ENCODE measurements around the gene CATSPERB.
"Not testable (repeated sequence)": the region's sequence is repeated elsewhere in the genome, so short reads cannot be mapped to it uniquely, and the experiment has no call there.

The CATSPERB gene

DNA sequence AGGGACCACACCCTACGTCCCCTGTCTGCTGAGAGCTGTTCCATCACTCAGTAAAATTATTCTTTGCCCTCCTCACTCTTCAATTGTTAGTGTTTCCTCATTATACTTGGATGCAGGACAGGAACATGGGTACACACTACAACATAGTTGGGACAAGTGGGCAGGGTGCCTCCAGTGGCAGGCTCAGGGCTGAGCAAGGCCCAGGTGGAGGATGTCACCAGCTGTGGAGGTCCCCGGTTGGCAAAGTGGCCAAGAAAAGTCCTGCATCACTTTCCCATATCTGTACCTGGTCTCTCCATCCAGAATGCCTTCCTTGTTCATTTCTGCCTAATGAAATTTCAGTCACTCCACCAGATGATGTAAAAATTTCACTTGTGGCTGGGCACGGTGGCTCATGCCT is 149.1 kb downstream of the CATSPERB start:
- Histone ChIP-seq H2AFZ (ENCODE audit: low read length, unreplicated experiment) (no peak overlapping the region), H3K4me3 (ENCODE audit: low read depth, low read length) (no peak overlapping the region), H3K27me3 (ENCODE audit: insufficient read depth, low read length) (peaks cover 22% of the 10 kb centered on the region)

DNA sequence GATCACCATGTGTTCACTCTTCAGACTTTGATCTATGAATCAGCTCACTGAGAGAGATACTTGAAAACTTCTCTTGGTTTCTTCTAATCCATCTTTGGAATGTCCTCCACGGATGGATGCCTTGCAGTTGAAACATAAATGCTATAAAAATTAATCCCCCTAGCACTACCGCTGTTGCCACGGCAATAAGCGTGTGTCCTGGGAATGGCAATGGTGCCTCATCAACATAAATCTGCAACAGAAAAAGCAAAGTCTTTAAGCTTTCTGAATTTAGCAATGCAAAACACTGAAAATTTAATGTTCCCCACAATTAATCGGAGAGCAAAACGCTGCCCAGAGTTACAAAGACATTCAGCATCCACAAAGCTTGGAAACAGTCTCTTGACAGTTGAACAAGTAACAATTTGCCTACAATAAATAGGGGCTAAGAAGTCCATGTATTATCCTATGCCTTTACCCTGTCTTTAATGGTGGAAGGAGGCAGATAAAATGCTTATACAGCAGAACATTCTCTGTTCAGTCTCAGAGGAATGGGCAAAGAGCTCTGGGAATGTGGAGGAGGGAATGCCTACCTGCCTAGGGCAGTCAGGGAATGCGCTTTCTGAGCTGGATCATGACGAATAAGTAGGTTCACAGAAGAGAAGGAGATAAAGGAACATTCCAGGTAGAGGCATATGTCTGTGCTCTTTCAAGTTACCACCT is 150.9 kb downstream of the CATSPERB start:
- no peaks in the 10 kb centered on the region for H3K79me2 ChIP-seq (ENCODE audit: control insufficient read depth, insufficient read depth, low read length, unreplicated experiment)

More for the DNA sequence above, 149.1 kb downstream of the CATSPERB start:
- no peaks in the 10 kb centered on the region for H3K36me3 ChIP-seq (ENCODE audit: insufficient read depth, low read length)
- H3K27ac ChIP-seq (ENCODE audit: low read depth, low read length), result no peak overlapping the region
- no peaks in the 10 kb centered on the region for H3K79me2 ChIP-seq (ENCODE audit: control insufficient read depth, insufficient read depth, low read length, unreplicated experiment)
- no peaks in the 10 kb centered on the region for H3K4me1 ChIP-seq (ENCODE audit: control insufficient read depth, insufficient read depth, low read length, unreplicated experiment)

DNA sequence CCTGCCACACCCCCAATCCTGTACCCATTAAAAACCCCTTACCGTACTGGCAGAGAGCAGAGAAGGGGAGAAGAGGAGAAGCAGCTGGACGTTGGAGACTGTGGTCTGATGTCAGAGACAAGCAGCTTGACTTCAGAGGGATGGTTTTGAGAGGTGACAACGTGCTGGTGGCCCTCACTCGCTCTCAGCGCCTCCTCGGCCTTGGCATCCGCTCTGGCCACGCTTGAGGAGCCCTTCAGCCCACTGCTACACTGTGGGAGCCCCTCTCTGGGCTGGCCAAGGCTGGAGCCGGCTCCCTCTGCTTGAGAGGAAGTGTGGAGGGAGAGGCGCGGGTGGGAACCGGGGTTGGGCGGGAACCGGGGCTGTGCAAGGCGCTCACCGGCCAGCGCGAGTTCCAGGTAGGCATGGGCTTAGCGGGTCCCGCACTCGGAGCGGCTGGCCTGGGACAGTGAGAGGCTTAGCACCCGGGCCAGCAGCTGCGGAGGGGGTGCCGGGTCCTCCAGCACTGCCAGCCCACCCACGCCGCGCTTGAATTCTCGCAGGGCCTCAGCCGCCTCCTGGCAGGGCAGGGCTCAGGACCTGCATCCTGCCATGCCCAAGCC is 154.2 kb downstream of the CATSPERB start:
- Histone ChIP-seq H3K4me1 (ENCODE audit: control insufficient read depth, insufficient read depth, low read length, unreplicated experiment) (no peaks in the 10 kb centered on the region), H3K36me3 (ENCODE audit: insufficient read depth, low read length) (no peaks in the 10 kb centered on the region), H3K27me3 (ENCODE audit: insufficient read depth, low read length) (peaks cover 22% of the 10 kb centered on the region), H2AFZ (ENCODE audit: low read length, unreplicated experiment) (no peak overlapping the region), H3K4me3 (ENCODE audit: low read depth, low read length) (no peak overlapping the region), H3K79me2 (ENCODE audit: control insufficient read depth, insufficient read depth, low read length, unreplicated experiment) (no peaks in the 10 kb centered on the region), H3K27ac (ENCODE audit: low read depth, low read length) (no peak overlapping the region)

More for the DNA sequence above, 150.9 kb downstream of the CATSPERB start:
- Histone ChIP-seq H3K4me3 (ENCODE audit: low read depth, low read length) (no peak overlapping the region), H2AFZ (ENCODE audit: low read length, unreplicated experiment) (no peak overlapping the region), H3K27ac (ENCODE audit: low read depth, low read length) (no peak overlapping the region), H3K4me1 (ENCODE audit: control insufficient read depth, insufficient read depth, low read length, unreplicated experiment) (no peaks in the 10 kb centered on the region), H3K27me3 (ENCODE audit: insufficient read depth, low read length) (peaks cover 22% of the 10 kb centered on the region), H3K36me3 (ENCODE audit: insufficient read depth, low read length) (no peaks in the 10 kb centered on the region)

DNA sequence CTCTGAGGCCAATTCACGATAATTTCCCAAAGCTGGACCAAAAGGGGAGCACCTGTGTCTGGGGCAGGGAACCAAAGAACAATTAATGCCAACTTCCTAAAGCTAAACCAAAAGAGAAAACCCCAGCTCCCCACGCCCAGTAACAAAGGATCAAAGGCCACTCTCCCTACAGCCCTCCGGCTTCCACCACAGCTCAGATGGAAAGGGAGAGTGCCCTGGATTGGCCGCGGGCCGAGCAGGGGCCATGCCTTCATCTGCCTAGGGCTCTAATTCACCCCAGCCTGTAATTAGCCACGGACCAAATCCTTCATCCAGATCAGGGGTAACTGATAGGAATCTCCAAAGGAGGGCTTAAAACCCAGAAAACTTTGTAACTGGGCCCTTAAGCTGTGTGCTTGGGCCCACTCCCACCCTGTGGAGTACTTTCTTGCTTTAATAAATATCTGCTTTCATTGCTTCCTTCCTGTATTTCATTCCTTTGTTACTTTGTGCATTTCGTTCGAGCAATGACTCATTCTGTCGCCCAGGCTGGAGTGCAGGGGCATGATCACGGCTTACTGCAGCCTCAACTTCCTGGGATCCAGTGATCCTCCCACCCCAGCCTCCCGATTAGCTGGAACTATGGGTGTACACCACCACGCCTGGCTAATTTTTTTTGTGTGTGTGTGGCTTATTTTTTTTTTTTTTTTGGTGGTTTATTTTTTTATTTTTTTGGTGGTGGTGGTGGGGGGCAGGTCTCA is 156.2 kb downstream of the CATSPERB start:
- no peak overlapping the region for H3K4me3 ChIP-seq (ENCODE audit: low read depth, low read length)
- H3K27me3 ChIP-seq (ENCODE audit: insufficient read depth, low read length), result peaks cover 7% of the 10 kb centered on the region
- H3K27ac ChIP-seq (ENCODE audit: low read depth, low read length), result no peak overlapping the region
- no peaks in the 10 kb centered on the region for H3K4me1 ChIP-seq (ENCODE audit: control insufficient read depth, insufficient read depth, low read length, unreplicated experiment)
- no peaks in the 10 kb centered on the region for H3K79me2 ChIP-seq (ENCODE audit: control insufficient read depth, insufficient read depth, low read length, unreplicated experiment)
- H3K36me3 ChIP-seq (ENCODE audit: insufficient read depth, low read length), result no peaks in the 10 kb centered on the region
- H2AFZ ChIP-seq (ENCODE audit: low read length, unreplicated experiment), result no peak overlapping the region

DNA sequence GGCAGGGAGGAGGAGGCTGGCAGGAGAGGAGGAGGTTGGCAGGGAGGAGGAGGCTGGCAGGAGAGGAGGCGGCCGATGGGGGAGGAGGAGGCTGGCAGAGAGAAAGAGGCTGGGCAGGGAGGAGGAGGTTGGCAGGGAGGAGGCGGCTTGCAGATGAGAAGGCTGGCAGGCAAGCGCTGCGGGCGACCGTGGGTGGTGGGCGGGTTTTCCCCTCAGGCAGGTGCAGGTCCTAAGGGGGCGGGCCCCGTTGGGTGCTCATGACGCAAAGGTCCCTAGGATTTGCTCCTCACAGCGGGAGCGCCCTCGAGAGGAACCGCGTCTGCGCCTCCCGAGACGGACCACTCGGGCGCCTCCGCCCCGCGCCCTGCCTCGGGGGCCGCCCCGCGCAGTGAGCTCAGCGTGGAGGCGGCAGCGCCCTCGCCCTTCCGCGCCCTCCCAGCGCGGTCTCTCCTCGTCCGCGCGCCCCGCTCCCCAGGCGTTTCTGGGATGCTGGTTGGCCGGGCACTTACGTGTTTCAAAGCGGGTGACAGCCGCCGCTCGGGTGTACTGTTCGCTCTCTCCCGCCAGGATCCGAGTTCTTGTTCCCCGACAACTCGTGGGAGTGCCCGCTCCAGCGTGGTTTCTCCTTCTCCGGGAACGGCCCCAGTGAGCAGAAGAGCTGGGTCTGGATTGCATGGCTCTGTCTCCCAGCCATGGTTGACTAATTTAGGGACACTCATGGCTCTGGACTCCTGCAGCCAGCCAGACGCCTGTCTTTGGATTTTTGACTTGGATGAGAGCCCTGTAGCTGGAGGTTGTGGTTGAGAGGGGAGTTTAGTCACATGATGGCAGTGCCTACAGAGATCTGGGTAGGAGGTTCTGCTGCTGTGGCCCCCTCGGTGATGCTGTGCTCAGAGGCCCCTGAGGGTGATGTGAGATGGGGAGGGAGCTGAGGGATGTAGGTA is 157.7 kb downstream of the CATSPERB start:
- Histone ChIP-seq H3K4me1 (ENCODE audit: control insufficient read depth, insufficient read depth, low read length, unreplicated experiment) (no peaks in the 10 kb centered on the region), H3K27me3 (ENCODE audit: insufficient read depth, low read length) (peaks cover 4% of the 10 kb centered on the region), H2AFZ (ENCODE audit: low read length, unreplicated experiment) (peak overlapping the region; percentile 51), H3K36me3 (ENCODE audit: insufficient read depth, low read length) (no peaks in the 10 kb centered on the region), H3K27ac (ENCODE audit: low read depth, low read length) (no peak overlapping the region), H3K79me2 (ENCODE audit: control insufficient read depth, insufficient read depth, low read length, unreplicated experiment) (no peaks in the 10 kb centered on the region), H3K4me3 (ENCODE audit: low read depth, low read length) (peak overlapping the region; percentile 69)

DNA sequence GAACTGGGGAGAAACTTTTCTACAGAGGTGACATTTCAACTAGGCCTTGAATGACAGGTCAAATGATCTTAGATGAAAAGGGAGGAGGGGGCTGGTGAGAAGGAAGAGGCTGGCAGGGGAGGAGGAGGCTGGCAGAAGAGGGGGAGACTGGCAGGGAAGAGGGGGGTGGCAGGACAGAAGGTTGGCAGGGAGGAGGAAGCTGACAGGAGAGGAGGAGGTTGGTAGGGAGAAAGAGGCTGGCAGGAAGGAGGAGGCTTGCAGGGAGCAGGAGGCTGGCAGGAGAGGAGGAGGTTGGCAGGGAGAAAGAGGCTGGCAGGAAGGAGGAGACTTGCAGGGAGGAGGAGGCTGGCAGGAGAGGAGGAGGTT is 158.4 kb downstream of the CATSPERB start:
- no peaks in the 10 kb centered on the region for H3K4me1 ChIP-seq (ENCODE audit: control insufficient read depth, insufficient read depth, low read length, unreplicated experiment)
- no peaks in the 10 kb centered on the region for H3K36me3 ChIP-seq (ENCODE audit: insufficient read depth, low read length)
- no peaks in the 10 kb centered on the region for H3K79me2 ChIP-seq (ENCODE audit: control insufficient read depth, insufficient read depth, low read length, unreplicated experiment)
- H3K27me3 ChIP-seq (ENCODE audit: insufficient read depth, low read length), result peaks cover 9% of the 10 kb centered on the region
- peak overlapping the region; percentile 51 for H2AFZ ChIP-seq (ENCODE audit: low read length, unreplicated experiment)
- H3K4me3 ChIP-seq (ENCODE audit: low read depth, low read length), result peak overlapping the region; percentile 69
- H3K27ac ChIP-seq (ENCODE audit: low read depth, low read length), result no peak overlapping the region

DNA sequence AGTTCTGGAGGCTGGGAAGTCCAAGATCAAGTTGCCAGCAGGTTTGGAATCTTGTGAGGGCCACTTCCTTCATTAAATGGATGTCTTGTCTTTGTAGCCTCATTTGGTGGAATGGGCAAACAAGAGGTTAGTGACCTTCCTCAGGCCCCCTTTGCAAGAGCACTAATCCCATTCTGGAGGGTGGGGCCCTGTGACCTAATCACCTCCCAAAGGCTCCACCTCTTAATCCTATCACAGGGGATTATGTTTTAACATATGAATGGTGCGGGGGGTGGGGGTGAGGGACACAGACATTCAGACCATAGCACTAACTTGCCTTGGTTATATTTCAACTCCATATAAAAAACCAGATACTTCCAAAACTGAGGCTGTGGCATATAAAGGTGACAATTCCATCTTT is 161.9 kb downstream of the CATSPERB start:
- Histone ChIP-seq H3K4me3 (ENCODE audit: low read depth, low read length) (no peak overlapping the region), H3K4me1 (ENCODE audit: control insufficient read depth, insufficient read depth, low read length, unreplicated experiment) (no peaks in the 10 kb centered on the region), H3K27me3 (ENCODE audit: insufficient read depth, low read length) (peaks cover 13% of the 10 kb centered on the region), H3K79me2 (ENCODE audit: control insufficient read depth, insufficient read depth, low read length, unreplicated experiment) (no peaks in the 10 kb centered on the region), H3K27ac (ENCODE audit: low read depth, low read length) (no peak overlapping the region), H2AFZ (ENCODE audit: low read length, unreplicated experiment) (no peak overlapping the region), H3K36me3 (ENCODE audit: insufficient read depth, low read length) (no peaks in the 10 kb centered on the region)

DNA sequence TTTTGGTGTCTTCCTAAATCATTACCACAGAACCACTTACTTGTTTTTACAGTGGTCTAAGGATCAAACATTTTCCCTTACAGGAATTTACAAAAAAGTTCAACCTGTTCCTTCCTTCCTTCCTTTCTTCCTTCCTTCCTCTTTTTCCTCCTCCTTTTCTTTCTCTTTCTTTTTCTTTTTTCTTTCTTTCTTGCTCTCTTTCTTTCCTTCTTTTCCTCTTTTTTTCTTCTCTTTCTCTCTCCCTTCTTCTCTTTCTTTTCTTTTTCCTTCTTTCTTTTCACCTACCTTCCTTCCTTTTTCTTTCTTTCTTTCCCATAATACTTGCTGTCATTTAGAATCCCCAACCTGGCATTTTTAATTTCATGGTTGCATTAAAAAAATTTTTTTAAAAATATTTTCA is 162.6 kb downstream of the CATSPERB start:
- no peaks in the 10 kb centered on the region for H3K79me2 ChIP-seq (ENCODE audit: control insufficient read depth, insufficient read depth, low read length, unreplicated experiment)
- no peak overlapping the region for H3K27ac ChIP-seq (ENCODE audit: low read depth, low read length)
- H2AFZ ChIP-seq (ENCODE audit: low read length, unreplicated experiment), result no peak overlapping the region
- no peak overlapping the region for H3K4me3 ChIP-seq (ENCODE audit: low read depth, low read length)
- peaks cover 13% of the 10 kb centered on the region for H3K27me3 ChIP-seq (ENCODE audit: insufficient read depth, low read length)
- H3K4me1 ChIP-seq (ENCODE audit: control insufficient read depth, insufficient read depth, low read length, unreplicated experiment), result no peaks in the 10 kb centered on the region
- no peaks in the 10 kb centered on the region for H3K36me3 ChIP-seq (ENCODE audit: insufficient read depth, low read length)

DNA sequence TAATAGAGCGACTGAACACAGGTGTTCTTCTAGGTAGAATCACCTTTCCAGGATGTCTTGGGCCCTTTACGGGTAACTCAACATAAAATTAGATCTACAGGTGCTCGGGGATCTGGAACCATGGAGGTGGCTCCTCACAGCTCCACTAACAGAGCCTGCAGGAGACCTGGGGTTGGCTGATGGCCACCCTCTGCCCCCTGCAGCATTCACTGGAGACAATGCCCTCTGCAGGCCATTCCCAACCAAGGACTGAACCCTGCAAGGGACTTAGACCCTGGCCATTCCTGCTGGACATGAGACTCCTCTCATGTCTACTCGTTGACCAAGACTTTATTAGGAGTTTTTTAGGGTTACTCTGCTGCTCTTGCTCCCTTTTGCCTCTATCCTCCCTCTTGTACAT is 163.3 kb downstream of the CATSPERB start:
- Histone ChIP-seq H3K4me1 (ENCODE audit: control insufficient read depth, insufficient read depth, low read length, unreplicated experiment) (no peaks in the 10 kb centered on the region), H3K79me2 (ENCODE audit: control insufficient read depth, insufficient read depth, low read length, unreplicated experiment) (no peaks in the 10 kb centered on the region), H3K27me3 (ENCODE audit: insufficient read depth, low read length) (peaks cover 13% of the 10 kb centered on the region), H3K27ac (ENCODE audit: low read depth, low read length) (no peak overlapping the region), H3K36me3 (ENCODE audit: insufficient read depth, low read length) (no peaks in the 10 kb centered on the region), H2AFZ (ENCODE audit: low read length, unreplicated experiment) (no peak overlapping the region), H3K4me3 (ENCODE audit: low read depth, low read length) (no peak overlapping the region)

DNA sequence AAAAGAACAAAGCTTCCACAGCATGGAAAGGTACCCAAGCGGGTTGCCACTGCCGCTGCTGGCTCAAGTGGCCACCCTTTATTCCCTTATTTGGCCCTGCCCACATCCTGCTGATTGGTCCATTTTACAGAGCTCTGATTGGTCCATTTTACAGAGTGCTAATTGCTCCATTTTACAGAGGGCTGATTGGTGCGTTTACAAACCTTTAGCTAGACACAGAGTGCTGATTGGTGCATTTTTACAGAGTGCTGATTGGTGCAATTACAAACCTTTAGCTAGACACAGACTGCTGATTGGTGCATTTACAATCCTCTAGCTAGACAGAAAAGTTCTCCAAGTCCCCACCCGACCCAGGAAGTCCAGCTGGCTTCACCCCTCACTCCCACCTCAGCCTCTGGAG is 164.1 kb downstream of the CATSPERB start:
- peaks cover 13% of the 10 kb centered on the region for H3K27me3 ChIP-seq (ENCODE audit: insufficient read depth, low read length)
- not testable (repeated sequence) for H3K27ac ChIP-seq (ENCODE audit: low read depth, low read length); H3K79me2 ChIP-seq (ENCODE audit: control insufficient read depth, insufficient read depth, low read length, unreplicated experiment); H3K36me3 ChIP-seq (ENCODE audit: insufficient read depth, low read length); H3K4me3 ChIP-seq (ENCODE audit: low read depth, low read length); H2AFZ ChIP-seq (ENCODE audit: low read length, unreplicated experiment); H3K4me1 ChIP-seq (ENCODE audit: control insufficient read depth, insufficient read depth, low read length, unreplicated experiment)

Data from ACC112 (cell line).